Ishikawa (cell line): ENCODE measurements around the gene ACTR6.

ENCODE experiments used
- CEBPB ChIP-seq: IDR thresholded peaks from 2 replicates; pipeline ENCODE4 v1.6.1; 2012
- CREB1 ChIP-seq: IDR thresholded peaks from 2 replicates; pipeline ENCODE4 v1.6.1; 2012; ENCODE audit warnings: low read depth
- EGR1 ChIP-seq: IDR thresholded peaks from 2 replicates; pipeline ENCODE4 v1.6.1; 2012
- EP300 ChIP-seq: IDR thresholded peaks from 2 replicates; pipeline ENCODE4 v1.6.1; 2012; ENCODE audit warnings: borderline replicate concordance
- FOXM1 ChIP-seq: IDR thresholded peaks from 2 replicates; pipeline ENCODE4 v1.6.1; 2012; ENCODE audit warnings: low read depth, borderline replicate concordance
- NFIC ChIP-seq: IDR thresholded peaks from 2 replicates; pipeline ENCODE4 v1.6.1; 2012
- RAD21 ChIP-seq: IDR thresholded peaks from 2 replicates; pipeline ENCODE4 v1.6.1; 2012; ENCODE audit warnings: low read depth
- TAF1 ChIP-seq: IDR thresholded peaks from 2 replicates; pipeline ENCODE4 v1.6.1; 2012; ENCODE audit warnings: low read depth, mild to moderate bottlenecking
- TCF12 ChIP-seq: IDR thresholded peaks from 2 replicates; pipeline ENCODE4 v1.6.1; 2012; ENCODE audit warnings: low read depth
- TEAD4 ChIP-seq: IDR thresholded peaks from 2 replicates; pipeline ENCODE4 v1.6.1; 2012
- YY1 ChIP-seq: IDR thresholded peaks from 2 replicates; pipeline ENCODE4 v1.6.1; 2012; ENCODE audit warnings: low read depth
- ZBTB7A ChIP-seq: IDR thresholded peaks from 2 replicates; pipeline ENCODE4 v1.6.1; 2012; ENCODE audit warnings: low read depth
- TF ChIP-seq, protein P1 (sequence below): IDR thresholded peaks from 2 replicates; pipeline ENCODE4 v1.6.1; 2012
- TF ChIP-seq, protein P2 (sequence below): IDR thresholded peaks from 2 replicates; pipeline ENCODE4 v1.6.1; 2012; ENCODE audit warnings: low read depth, mild to moderate bottlenecking
- TF ChIP-seq, protein P3 (sequence below): IDR thresholded peaks from 2 replicates; pipeline ENCODE4 v1.6.1; 2012

The ACTR6 gene

DNA sequence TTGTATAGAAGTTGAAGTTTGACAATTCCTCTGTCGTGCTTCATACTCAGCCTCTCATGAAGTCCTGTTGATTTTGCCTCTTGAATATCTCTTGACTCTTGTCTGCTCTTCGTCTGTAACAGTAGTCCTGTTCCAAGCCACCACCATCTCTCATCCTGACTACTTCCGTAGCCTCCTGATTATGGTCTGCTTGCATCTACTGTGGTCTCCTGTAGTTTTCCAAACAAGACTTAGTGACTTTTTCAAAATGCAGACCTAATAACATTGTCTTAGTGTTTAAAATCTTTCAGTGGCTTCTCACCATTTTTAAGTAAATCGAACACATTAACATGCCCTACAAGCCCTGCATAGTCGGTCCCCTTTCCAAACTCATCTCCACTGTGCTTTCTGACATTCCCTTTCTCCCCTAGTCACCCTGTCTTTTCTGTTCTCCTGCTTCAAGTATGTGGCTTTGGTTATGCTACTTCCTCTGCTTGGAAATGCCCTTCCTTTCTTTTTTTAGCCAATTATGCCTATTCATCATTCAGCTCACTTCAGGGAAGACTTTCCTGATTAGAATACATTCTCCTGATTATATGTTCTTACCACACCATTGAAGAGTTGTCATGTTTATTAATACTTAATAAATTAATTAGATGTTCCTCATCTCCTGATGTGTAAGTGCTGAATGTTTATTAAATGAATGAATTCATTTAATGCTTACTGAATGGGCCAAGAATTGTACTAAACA is 68.4 kb downstream of the ACTR6 start:
- TF ChIP-seq EP300: no peak
- TF ChIP-seq, protein P1, sequence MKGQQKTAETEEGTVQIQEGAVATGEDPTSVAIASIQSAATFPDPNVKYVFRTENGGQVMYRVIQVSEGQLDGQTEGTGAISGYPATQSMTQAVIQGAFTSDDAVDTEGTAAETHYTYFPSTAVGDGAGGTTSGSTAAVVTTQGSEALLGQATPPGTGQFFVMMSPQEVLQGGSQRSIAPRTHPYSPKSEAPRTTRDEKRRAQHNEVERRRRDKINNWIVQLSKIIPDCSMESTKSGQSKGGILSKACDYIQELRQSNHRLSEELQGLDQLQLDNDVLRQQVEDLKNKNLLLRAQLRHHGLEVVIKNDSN: no peak
- TF ChIP-seq TAF1: no peak
- TF ChIP-seq YY1: no peak
- TF ChIP-seq TCF12: no peak
- TF ChIP-seq CREB1: no peak
- TF ChIP-seq, protein P2, sequence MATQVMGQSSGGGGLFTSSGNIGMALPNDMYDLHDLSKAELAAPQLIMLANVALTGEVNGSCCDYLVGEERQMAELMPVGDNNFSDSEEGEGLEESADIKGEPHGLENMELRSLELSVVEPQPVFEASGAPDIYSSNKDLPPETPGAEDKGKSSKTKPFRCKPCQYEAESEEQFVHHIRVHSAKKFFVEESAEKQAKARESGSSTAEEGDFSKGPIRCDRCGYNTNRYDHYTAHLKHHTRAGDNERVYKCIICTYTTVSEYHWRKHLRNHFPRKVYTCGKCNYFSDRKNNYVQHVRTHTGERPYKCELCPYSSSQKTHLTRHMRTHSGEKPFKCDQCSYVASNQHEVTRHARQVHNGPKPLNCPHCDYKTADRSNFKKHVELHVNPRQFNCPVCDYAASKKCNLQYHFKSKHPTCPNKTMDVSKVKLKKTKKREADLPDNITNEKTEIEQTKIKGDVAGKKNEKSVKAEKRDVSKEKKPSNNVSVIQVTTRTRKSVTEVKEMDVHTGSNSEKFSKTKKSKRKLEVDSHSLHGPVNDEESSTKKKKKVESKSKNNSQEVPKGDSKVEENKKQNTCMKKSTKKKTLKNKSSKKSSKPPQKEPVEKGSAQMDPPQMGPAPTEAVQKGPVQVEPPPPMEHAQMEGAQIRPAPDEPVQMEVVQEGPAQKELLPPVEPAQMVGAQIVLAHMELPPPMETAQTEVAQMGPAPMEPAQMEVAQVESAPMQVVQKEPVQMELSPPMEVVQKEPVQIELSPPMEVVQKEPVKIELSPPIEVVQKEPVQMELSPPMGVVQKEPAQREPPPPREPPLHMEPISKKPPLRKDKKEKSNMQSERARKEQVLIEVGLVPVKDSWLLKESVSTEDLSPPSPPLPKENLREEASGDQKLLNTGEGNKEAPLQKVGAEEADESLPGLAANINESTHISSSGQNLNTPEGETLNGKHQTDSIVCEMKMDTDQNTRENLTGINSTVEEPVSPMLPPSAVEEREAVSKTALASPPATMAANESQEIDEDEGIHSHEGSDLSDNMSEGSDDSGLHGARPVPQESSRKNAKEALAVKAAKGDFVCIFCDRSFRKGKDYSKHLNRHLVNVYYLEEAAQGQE: no peak
- TF ChIP-seq FOXM1: no peak
- TF ChIP-seq RAD21: no peak
- no peak for TF ChIP-seq TEAD4
- TF ChIP-seq EGR1: no peak
- no peak for TF ChIP-seq NFIC
- TF ChIP-seq, protein P3, sequence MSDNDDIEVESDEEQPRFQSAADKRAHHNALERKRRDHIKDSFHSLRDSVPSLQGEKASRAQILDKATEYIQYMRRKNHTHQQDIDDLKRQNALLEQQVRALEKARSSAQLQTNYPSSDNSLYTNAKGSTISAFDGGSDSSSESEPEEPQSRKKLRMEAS: no peak
- no peak for TF ChIP-seq ZBTB7A
- no peak for TF ChIP-seq CEBPB

DNA sequence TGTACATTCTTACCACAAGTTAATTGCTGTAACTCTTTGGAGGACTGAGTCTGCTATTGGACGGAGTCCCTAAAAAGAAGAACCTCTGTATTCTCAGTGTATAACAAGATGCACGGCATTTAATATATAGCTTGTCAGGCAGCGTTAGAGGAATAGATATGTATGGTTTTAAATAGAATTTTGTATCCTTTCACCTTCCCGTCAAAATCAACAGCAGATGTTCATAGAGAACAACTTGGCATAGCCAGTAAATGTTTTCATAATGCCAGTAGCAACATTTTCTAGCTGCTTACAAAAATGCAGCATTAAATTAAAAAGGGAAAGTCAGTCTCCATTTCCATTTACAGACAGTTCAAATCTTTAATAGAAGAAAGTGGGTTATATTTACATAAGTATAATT is 73.2 kb downstream of the ACTR6 start:
- no peak for TF ChIP-seq TAF1
- TF ChIP-seq YY1: no peak
- no peak for TF ChIP-seq CREB1
- TF ChIP-seq FOXM1: no peak
- TF ChIP-seq, protein P1: no peak
- no peak for TF ChIP-seq NFIC
- TF ChIP-seq TCF12: no peak
- TF ChIP-seq, protein P3: no peak
- TF ChIP-seq EGR1: no peak
- TF ChIP-seq RAD21: no peak
- no peak for TF ChIP-seq TEAD4
- TF ChIP-seq, protein P2: no peak
- no peak for TF ChIP-seq ZBTB7A
- no peak for TF ChIP-seq CEBPB
